ENCODE measurements around the gene SUPT20HL1. TPM values are rescaled to one million over a fixed set of nuclear protein-coding genes. Genes with fewer than 3 reads are reported as not detected.

SUPT20HL1 gene
- total RNA-seq (2022; extraction: Qiagen RNA extraction; ENCODE audit: low read depth) = not detected in 5 replicates

DNA sequence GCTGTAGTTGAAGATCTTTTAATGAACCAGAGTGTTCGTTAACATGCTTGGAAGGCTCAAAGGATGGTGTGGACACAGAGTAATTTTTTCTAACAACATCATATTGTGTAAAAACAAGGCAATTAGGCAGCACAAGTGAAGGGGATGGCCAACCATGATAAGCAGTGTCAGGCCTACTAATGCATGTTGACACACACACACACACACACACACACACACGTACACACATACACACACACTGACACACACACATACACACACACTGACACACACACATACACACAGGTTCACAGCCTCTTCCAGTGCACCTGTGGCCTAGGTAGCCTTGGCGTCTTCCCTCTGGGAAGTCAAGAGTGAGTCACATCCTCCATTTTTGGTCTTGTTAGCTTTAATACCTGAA is at the start of gene SUPT20HL1:
Gene SUPT20HL1 (plus strand): TSS at position 368 of the 400 bp plus-strand sequence. CDS start 2,122 bp downstream, outside the sequence.

DNA sequence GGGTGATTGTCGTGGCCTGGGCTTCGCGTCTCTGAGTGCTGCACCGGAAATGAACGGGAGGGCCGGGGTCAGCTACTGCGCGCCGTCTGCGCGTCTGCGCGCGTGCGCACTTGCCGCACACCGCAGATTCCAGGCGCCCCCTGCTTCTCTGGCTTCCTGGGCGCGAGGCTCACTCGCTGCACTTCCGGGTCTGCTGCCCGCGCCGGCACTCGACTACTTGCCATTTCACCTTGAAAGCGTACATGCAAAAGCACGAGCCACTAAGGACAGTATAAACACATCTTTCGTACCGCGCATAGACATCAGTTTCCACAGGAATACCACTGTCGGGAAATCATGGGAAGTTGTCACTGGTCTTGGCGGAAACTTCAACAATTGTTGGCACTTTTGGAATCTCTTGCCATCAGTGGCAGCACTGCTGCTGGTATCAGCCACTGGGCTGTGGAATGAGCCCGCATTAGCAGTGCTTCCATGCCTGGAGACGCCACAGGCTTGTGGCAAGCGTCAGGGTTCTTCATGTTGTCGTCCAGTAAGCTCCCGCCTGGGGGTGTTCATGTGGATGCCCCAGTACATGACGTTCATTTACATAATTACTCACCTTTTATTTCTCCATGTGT is 46.3 kb upstream of the SUPT20HL1 start, which contains the start of gene SUPT20HL2:
Gene SUPT20HL2 (minus strand): TSS at position 51 of the 617 bp plus-strand sequence. CDS start 754 bp downstream, outside the sequence.

Other genes with a start within 250 kb of the SUPT20HL1 start
- gene ZFX, start 210.9 kb upstream of the SUPT20HL1 start, total RNA-seq (2022; extraction: Qiagen RNA extraction; ENCODE audit: low read depth) = 7.0 to 12.8 TPM (median 8.9 TPM) in 5 replicates
- gene SUPT20HL2, start 46.6 kb upstream of the SUPT20HL1 start, total RNA-seq (2022; extraction: Qiagen RNA extraction; ENCODE audit: low read depth) = not detected in 5 replicates
- 3.7 to 6.8 TPM (median 5.6 TPM) in 5 replicates for gene PDK3, start 104.6 kb downstream of the SUPT20HL1 start, total RNA-seq (2022; extraction: Qiagen RNA extraction; ENCODE audit: low read depth)